ENCODE measurements around the gene MEGF6. TPM values are rescaled to one million over a fixed set of nuclear protein-coding genes. Genes with fewer than 3 reads are reported as not detected.

Gene MEGF6
- total RNA-seq, 8 experiments from 2014 or later = 0.40 to 14.0 (median 2.0) TPM

DNA sequence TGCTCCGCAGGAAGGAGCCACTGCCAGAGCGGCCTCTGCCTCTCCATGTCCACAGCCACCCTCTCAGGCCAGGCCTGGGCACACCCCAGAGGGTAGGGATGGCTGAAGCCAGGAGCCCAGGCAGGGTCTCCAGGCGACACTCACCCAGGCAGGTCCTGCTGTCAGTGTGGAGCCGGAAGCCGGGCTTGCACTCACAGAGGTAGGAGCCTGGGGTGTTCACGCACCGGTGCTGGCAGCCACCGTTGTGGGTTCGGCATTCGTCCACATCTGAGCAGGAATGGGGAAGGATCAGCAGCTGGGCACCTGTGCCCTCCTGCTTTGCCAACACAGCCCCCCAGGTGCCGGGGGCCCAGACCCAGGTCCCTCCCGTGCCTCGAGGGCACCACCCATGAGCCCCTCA is 87.3 kb downstream of the MEGF6 start:
- no peak for ATAC-seq (replicated peaks in 6 of 8)
- in situ Hi-C loops (cut with MboI; ENCODE audit: low pct_unique_long_range_greater_than_20kb in 2 of 9, low sequenced_read_pairs in 9 of 9, unreplicated experiment in 9 of 9) = no loop called here
- WGBS, 10 experiments = 0 to 92% (median 85%) methylated on average over 1 to 10 of the region's 13 CpGs; no CpG with 5 or more reads in 5 of the 10 experiments
- Histone ChIP-seq H3K27ac (no peak overlapping the region), H3K4me3 (no peak overlapping the region), H3K4me1 (replicated peaks in 1 of 2) (peaks cover 0 to 6% of the 10 kb centered on the region in 2 donors)

DNA sequence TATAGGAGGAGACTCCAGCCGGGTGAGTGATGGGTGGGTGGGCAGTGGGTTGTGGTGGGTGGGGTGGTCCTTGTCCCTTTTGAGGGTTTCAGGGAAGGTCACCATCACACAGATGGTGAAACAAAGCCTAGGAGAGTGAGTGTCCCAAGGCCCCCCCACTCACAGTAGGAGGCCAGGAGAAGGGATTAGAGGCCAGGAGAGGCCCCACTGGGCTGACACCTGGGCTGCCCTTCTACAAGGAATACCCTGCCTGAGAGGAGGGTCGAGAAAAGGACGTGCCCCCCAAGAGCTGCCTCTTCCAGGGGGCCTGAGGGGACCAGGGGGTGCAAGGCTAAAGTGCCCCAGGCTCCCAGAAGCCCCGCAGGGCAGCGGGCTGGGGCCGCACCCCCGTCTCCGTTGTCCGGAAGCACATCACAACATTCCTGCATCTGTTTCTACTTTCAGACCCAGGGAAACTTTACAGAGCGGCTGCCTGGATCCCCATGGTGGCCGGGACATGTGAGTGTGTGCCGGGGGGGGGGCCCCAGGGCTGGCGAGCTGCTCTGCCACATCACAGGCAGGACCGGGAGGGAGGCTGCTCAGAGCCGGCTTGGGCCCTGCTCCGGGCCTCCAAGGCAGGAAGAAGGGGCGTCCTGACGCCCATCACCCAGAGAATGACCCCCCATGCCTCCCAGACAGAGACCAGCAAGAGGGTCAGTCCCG is 88.6 kb downstream of the MEGF6 start:
- Histone ChIP-seq H3K4me1 (replicated peaks in 1 of 2) (peaks cover 0 to 6% of the 10 kb centered on the region in 2 donors), H3K27ac (no peak overlapping the region), H3K4me3 (no peak overlapping the region)
- 0 to 75% (median 50%) methylated on average over 1 to 11 of the region's 19 CpGs; no CpG with 5 or more reads in 6 of the 10 experiments for WGBS, 10 experiments
- peak in 5 of 8 experiments; percentile 13 to 95 (median 53) for ATAC-seq (replicated peaks in 6 of 8)
- in situ Hi-C loops (cut with MboI; ENCODE audit: low pct_unique_long_range_greater_than_20kb in 2 of 9, low sequenced_read_pairs in 9 of 9, unreplicated experiment in 9 of 9) = no loop called here

DNA sequence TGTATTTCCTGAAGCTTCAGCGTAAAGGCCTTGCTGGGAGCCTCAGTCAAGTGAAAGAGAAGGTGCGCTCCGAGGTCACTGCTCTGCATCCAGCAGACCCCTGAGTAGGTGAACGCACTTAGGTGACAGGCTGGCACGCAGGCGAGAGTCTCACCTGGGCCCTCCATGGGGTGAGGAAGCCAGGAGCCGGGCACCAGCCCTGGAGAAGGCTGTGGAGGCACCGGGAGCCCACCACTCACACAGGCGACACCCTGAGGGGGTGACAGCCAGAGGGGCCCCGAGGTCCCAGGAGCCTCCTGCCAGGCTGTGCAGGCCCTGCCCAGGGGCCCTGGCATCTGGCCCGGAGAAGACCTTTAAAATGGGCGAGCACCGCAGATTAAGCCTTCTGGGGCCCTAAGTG is 89.2 kb downstream of the MEGF6 start:
- Histone ChIP-seq H3K4me1 (replicated peaks in 1 of 2) (peaks cover 0 to 6% of the 10 kb centered on the region in 2 donors), H3K27ac (no peak overlapping the region), H3K4me3 (no peak overlapping the region)
- in situ Hi-C loops (cut with MboI; ENCODE audit: low pct_unique_long_range_greater_than_20kb in 2 of 9, low sequenced_read_pairs in 9 of 9, unreplicated experiment in 9 of 9) = no loop called here
- no peak for ATAC-seq (replicated peaks in 6 of 8)
- 60 to 100% (median 97%) methylated on average over 1 to 5 of the region's 13 CpGs; no CpG with 5 or more reads in 5 of the 10 experiments for WGBS, 10 experiments

DNA sequence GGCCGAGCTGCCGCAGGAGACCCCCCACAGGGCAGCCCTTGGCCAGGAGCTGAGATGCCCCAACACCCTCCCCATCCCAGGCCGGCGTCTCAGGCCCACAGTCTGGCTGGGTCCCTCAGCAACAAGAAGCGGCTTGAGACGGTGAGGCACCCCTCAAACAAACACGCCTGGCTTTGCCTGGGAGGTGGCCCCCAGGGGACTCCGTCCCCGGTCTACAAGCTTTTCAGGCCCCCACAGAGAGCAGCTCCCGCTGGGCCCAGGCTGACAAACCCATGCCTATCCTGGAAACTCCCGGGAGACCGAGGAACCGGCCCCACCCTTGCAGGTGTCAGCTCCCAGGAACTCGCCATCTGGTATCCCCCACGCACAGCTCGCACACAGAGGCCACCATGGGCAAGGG is 89.9 kb downstream of the MEGF6 start:
- peaks cover 0 to 8% of the 10 kb centered on the region in 2 donors for H3K4me1 ChIP-seq (replicated peaks in 1 of 2)
- WGBS, 10 experiments = 83 to 100% (median 94%) methylated on average over 1 to 3 of the region's 16 CpGs; no CpG with 5 or more reads in 6 of the 10 experiments
- H3K4me3 ChIP-seq = no peak overlapping the region
- no peak for ATAC-seq (replicated peaks in 6 of 8)
- H3K27ac ChIP-seq = no peak overlapping the region
- in situ Hi-C loops (cut with MboI; ENCODE audit: low pct_unique_long_range_greater_than_20kb in 2 of 9, low sequenced_read_pairs in 9 of 9, unreplicated experiment in 9 of 9) = no loop called here

DNA sequence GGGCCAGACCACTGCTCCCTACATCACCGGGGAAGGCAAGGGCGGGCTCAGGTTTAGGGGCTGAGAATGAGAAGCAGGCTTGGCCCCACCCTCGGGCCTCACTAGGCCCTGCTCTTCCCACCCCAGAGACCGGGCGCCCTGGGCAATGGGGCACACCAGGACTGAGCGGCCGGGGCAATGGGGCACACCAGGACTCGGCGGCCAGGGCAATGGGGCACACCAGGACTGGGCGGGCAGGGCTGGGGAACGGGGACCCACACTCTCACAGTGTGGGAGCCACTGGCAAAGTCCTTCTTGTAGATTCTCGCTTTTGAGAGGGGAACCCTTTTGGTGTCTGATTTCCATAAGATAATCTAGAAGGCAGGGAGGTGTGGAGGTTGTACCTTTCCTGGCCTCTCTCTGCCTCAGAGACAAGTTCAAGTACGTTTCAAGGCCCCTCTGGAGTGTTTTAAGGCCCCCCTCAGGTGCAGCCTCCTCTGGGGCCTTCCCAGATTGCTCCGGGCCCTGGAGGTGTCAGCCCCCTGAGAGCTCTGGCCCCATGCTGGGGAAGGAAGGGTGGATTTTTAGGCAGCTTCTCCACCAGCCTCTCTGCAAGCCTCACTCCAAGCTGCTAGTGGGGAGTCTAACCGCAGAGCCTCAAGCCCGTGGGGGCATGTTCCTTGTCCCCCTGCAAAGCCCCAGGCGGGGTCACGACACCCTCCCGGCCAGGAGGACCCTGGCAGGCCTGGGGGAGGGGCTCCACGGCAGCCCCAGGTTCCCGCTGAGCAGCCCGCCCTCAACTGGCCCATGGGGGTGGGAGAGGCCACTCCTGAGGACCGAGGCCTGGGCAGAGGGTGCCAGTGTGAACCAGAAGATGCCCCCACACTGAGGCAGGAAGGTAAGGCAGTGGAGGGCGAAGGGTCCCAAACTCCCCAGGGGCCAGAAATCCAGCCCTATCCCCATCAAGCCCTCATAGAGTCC is 90.6 kb downstream of the MEGF6 start:
- in situ Hi-C loops (cut with MboI; ENCODE audit: low pct_unique_long_range_greater_than_20kb in 2 of 9, low sequenced_read_pairs in 9 of 9, unreplicated experiment in 9 of 9) = no loop called here
- H3K4me3 ChIP-seq = no peak overlapping the region
- ATAC-seq (replicated peaks in 6 of 8) = no peak
- no peak overlapping the region for H3K27ac ChIP-seq
- peaks cover 0 to 8% of the 10 kb centered on the region in 2 donors for H3K4me1 ChIP-seq (replicated peaks in 1 of 2)
- 80 to 100% (median 94%) methylated on average over 1 to 6 of the region's 24 CpGs; no CpG with 5 or more reads in 4 of the 10 experiments for WGBS, 10 experiments

DNA sequence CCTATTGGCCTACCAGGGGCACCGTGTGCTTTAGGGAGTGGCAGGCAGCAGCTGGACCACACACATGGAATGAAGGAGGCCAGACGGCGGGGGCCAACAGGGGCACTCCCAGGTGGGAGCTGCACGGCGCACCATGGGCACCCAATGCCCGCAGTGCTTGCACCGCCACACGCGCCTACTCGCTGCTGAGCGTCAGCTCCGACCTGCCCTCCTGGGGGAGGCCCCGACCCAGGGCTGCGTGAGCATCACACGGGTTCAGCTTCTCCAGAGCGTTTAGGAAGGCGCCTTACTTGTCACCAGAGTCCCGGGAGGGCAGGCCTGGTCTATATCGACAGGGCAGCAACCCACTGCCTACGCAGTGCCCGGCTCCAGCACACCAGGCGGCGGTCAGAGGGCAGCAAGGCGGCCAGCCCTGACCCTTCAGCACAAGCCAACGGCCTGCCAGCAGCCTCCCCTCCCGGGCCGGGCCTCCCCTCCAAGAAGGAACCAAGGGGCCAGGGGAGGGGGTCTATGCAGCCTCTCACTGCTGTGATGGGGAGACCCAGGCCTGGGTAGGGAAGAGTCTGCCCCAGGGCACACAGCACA is 91.9 kb downstream of the MEGF6 start:
- ATAC-seq (replicated peaks in 6 of 8) = no peak
- H3K27ac ChIP-seq = no peak overlapping the region
- peaks cover 0 to 8% of the 10 kb centered on the region in 2 donors for H3K4me1 ChIP-seq (replicated peaks in 1 of 2)
- 80 to 100% (median 91%) methylated on average over 1 to 21 of the region's 27 CpGs; no CpG with 5 or more reads in 6 of the 10 experiments for WGBS, 10 experiments
- in situ Hi-C loops (cut with MboI; ENCODE audit: low pct_unique_long_range_greater_than_20kb in 2 of 9, low sequenced_read_pairs in 9 of 9, unreplicated experiment in 9 of 9) = no loop called here
- H3K4me3 ChIP-seq = no peak overlapping the region

DNA sequence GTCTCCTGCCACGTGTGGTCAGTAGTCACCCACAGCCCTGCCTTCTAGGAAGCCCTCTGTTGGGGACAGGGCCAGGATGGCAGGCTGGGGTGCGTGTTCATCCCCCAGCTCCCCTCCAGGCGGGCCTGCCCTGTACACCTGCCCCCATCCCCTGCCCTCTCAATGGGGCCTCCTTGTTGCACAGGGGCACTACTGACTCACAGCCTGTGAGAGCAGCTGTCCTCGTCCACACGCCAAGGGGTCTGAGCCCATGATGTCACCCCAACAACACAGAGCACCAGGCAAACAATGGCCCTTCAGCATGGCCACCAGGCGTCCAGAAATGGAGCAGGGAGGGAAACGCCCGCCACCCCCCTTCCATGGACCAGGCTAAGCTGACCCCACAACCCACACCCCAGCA is 92.6 kb downstream of the MEGF6 start:
- no CpG with 5 or more reads among the region's 8 CpGs for WGBS, 10 experiments
- H3K4me1 ChIP-seq (replicated peaks in 1 of 2) = peaks cover 0 to 8% of the 10 kb centered on the region in 2 donors
- H3K27ac ChIP-seq = no peak overlapping the region
- ATAC-seq (replicated peaks in 6 of 8) = peak in 5 of 8 experiments; percentile 7 to 76 (median 32)
- no peak overlapping the region for H3K4me3 ChIP-seq
- in situ Hi-C loops (cut with MboI; ENCODE audit: low pct_unique_long_range_greater_than_20kb in 2 of 9, low sequenced_read_pairs in 9 of 9, unreplicated experiment in 9 of 9) = no loop called here

DNA sequence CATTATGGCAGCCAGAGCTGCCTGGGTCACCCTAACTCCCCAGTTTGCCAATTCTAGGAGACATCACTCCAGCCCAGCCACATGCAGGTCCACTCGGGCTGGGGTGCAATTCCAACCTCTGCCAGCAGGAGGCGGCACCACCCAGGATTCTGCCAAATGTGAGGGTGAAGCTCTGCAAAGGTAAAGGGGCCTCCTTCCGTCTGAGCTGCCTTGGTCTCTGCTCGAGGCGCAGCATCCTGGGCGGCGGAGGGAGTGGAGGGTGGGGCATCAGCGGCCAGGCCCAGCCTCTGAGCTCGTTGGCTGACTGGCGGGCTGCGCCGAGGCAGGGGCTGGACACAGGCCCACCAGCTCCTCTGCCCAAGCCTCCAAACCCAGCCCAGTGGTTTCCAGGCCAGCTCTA is 93.1 kb downstream of the MEGF6 start:
- no peak overlapping the region for H3K27ac ChIP-seq
- H3K4me1 ChIP-seq (replicated peaks in 1 of 2) = peaks cover 0 to 8% of the 10 kb centered on the region in 2 donors
- in situ Hi-C loops (cut with MboI; ENCODE audit: low pct_unique_long_range_greater_than_20kb in 2 of 9, low sequenced_read_pairs in 9 of 9, unreplicated experiment in 9 of 9) = no loop called here
- no peak overlapping the region for H3K4me3 ChIP-seq
- no peak for ATAC-seq (replicated peaks in 6 of 8)
- WGBS, 10 experiments = 70 to 93% (median 87%) methylated on average over 2 to 7 of the region's 12 CpGs; no CpG with 5 or more reads in 5 of the 10 experiments

DNA sequence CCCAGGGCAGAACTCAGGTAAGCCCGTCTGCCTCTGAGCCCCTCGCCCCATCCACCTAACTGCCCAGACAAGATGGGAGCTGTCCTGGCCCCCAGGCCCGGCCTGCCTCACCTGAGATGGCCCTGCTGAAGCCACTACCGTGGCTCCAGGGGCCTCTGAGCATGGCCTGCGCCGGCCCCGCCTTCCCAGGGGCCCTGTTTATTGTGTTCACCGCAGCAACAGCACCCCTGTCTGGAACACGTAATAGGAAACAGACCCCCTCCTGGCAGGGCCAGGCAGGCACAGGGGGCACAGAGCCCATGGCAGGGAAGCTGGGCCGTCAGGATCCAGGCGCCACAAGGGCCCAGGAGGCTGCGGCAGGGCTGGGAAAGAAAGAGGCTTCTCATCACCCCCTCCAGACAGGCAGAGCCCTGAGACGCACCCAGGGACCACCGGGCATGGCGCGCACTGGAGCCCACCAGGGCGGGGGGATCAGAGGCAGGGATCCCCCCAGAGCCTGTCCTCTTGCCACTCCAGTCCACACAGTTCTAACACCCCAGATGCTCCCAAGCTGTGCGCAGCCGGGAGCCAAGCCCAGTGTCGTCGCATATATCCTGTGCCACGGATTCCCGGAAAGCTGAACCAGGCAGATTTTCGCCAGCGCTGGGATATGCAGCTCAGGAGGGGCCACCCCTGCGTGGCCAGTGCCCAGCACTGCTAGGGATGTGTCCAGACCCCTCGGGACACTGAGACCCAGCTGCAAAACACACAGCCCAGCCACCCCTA is 94.2 kb downstream of the MEGF6 start:
- no peak for ATAC-seq (replicated peaks in 6 of 8)
- in situ Hi-C loops (cut with MboI; ENCODE audit: low pct_unique_long_range_greater_than_20kb in 2 of 9, low sequenced_read_pairs in 9 of 9, unreplicated experiment in 9 of 9) = no loop called here
- Histone ChIP-seq H3K4me1 (replicated peaks in 1 of 2) (peaks cover 0 to 2% of the 10 kb centered on the region in 2 donors), H3K27ac (no peak overlapping the region), H3K4me3 (no peak overlapping the region)
- WGBS, 10 experiments = 21 to 93% (median 79%) methylated on average over 2 to 14 of the region's 27 CpGs; no CpG with 5 or more reads in 5 of the 10 experiments

DNA sequence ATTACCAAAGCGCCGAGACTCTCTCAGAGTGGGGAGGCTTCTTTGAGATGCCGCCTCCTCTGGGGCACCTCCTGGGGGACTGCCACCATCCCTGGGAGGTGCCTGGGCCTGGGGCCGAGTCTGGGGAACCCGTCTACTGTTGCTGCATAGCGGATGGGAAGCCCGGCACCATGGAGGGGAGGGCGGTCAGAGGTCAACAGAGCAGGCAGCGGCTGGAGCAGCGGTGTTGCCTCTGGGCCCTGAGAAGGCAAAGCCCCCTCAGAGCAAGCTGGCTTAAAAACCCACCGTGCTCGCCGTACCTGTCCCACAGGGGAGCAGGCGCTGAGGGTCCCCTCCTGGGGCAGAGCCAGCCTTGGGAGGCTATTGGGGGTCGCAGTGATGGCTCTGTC is 94.8 kb downstream of the MEGF6 start:
- ATAC-seq (replicated peaks in 6 of 8) = peak in 1 of 8 experiments; percentile 9

DNA sequence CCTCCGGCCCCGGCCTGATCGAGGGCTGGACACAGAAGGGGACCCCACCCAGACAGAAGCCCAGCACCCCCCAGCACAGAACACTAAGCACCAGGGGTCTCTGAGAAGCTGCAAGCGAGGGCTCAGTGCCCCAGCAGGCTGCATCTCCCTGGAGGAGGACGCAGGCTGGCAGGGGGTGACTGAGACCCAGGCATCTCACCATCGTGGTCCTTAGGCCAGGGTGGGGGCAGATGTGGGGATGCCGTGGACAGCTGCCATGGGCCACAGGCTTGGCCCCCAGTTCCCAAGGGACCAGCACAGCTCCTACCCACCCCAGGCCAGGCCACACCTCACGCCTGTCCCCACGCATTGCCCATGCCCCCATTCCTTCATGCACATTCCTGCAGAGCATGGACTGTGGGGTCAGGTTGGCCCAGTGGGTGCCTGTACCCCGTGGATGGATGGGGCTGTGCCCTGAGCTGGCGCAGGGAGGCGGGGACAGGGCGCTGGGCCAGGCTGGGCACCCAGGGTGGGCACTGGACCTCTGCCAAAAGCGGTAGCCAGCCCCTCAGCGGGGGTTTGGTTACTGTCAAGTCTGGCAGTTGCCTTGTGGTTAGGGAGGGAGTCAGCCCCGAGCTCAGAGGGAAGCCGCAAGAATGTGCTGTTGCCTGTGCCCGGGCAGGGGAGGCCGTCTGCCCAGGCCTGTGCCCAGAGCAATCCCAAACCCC is 95.4 kb downstream of the MEGF6 start:
- no peak for ATAC-seq (replicated peaks in 6 of 8)
- in situ Hi-C loops (cut with MboI; ENCODE audit: low pct_unique_long_range_greater_than_20kb in 2 of 9, low sequenced_read_pairs in 9 of 9, unreplicated experiment in 9 of 9) = no loop called here
- H3K4me1 ChIP-seq (replicated peaks in 1 of 2) = peaks cover 0 to 2% of the 10 kb centered on the region in 2 donors
- H3K27ac ChIP-seq = no peak overlapping the region
- 51 to 84% (median 75%) methylated on average over 4 to 10 of the region's 19 CpGs; no CpG with 5 or more reads in 6 of the 10 experiments for WGBS, 10 experiments
- H3K4me3 ChIP-seq = no peak overlapping the region

More for the DNA sequence above, 94.8 kb downstream of the MEGF6 start:
- no peak overlapping the region for H3K4me3 ChIP-seq
- 50 to 100% (median 85%) methylated on average over 1 to 5 of the region's 15 CpGs; no CpG with 5 or more reads in 7 of the 10 experiments for WGBS, 10 experiments
- peaks cover 0 to 2% of the 10 kb centered on the region in 2 donors for H3K4me1 ChIP-seq (replicated peaks in 1 of 2)
- no peak overlapping the region for H3K27ac ChIP-seq
- in situ Hi-C loops (cut with MboI; ENCODE audit: low pct_unique_long_range_greater_than_20kb in 2 of 9, low sequenced_read_pairs in 9 of 9, unreplicated experiment in 9 of 9) = no loop called here

DNA sequence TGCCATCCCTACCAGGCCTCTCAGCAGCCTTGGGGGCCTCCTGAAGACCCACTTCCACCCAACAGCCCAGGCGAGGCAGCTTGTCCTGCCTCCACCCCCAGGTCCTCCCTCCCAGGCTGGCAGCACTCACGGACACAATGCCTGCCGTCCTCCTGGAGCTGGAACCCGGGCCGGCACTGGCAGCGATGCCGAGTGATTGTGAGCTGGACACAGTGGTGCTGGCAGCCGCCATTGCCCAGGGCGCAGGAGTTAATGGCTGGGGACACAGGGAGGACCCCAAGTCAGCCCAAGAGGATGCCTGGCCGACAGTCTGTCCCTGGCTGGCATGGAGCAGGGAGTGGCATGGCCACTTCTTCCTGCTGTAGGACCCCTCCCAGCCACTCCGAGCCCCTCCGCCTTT is 96.0 kb downstream of the MEGF6 start:
- Histone ChIP-seq H3K27ac (no peak overlapping the region), H3K4me3 (no peak overlapping the region), H3K4me1 (replicated peaks in 1 of 2) (peaks cover 0 to 2% of the 10 kb centered on the region in 2 donors)
- ATAC-seq (replicated peaks in 6 of 8) = no peak
- in situ Hi-C loops (cut with MboI; ENCODE audit: low pct_unique_long_range_greater_than_20kb in 2 of 9, low sequenced_read_pairs in 9 of 9, unreplicated experiment in 9 of 9) = no loop called here
- 20 to 90% (median 76%) methylated on average over 1 to 6 of the region's 12 CpGs; no CpG with 5 or more reads in 7 of the 10 experiments for WGBS, 10 experiments

All from motor neuron (in vitro differentiated cells).